GM12891 (cell line): Measurements from ENCODE around the gene GRIN2A.

Source experiments
- POLR2A ChIP-seq: IDR thresholded peaks from 2 replicates; pipeline ENCODE4 v1.6.1; 2011; ENCODE audit warnings: low read depth, low read length, control low read depth
- POLR2AphosphoS5 ChIP-seq: IDR thresholded peaks from 2 replicates; pipeline ENCODE4 v1.6.1; 2011; ENCODE audit warnings: low read depth, low read length, control low read depth
- SPI1 ChIP-seq: IDR thresholded peaks from 2 replicates; pipeline ENCODE4 v1.6.1; 2011; ENCODE audit warnings: low read depth, low read length, control low read depth
- TAF1 ChIP-seq: IDR thresholded peaks from 2 replicates; pipeline ENCODE4 v1.6.1; 2011; ENCODE audit warnings: low read depth, low read length, control low read depth

- TF ChIP-seq POLR2A (no peak), TAF1 (no peak), SPI1 (no peak), POLR2AphosphoS5 (no peak)
These were observed 104.4 kb downstream of the GRIN2A start for GRCh38 chr16:10077861-10078260.
